ENCODE measurements around the gene FBXO5.
"Not testable (repeated sequence)": the region's sequence is repeated elsewhere in the genome, so short reads cannot be mapped to it uniquely, and the experiment has no call there.

The FBXO5 gene, protein sequence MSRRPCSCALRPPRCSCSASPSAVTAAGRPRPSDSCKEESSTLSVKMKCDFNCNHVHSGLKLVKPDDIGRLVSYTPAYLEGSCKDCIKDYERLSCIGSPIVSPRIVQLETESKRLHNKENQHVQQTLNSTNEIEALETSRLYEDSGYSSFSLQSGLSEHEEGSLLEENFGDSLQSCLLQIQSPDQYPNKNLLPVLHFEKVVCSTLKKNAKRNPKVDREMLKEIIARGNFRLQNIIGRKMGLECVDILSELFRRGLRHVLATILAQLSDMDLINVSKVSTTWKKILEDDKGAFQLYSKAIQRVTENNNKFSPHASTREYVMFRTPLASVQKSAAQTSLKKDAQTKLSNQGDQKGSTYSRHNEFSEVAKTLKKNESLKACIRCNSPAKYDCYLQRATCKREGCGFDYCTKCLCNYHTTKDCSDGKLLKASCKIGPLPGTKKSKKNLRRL

DNA sequence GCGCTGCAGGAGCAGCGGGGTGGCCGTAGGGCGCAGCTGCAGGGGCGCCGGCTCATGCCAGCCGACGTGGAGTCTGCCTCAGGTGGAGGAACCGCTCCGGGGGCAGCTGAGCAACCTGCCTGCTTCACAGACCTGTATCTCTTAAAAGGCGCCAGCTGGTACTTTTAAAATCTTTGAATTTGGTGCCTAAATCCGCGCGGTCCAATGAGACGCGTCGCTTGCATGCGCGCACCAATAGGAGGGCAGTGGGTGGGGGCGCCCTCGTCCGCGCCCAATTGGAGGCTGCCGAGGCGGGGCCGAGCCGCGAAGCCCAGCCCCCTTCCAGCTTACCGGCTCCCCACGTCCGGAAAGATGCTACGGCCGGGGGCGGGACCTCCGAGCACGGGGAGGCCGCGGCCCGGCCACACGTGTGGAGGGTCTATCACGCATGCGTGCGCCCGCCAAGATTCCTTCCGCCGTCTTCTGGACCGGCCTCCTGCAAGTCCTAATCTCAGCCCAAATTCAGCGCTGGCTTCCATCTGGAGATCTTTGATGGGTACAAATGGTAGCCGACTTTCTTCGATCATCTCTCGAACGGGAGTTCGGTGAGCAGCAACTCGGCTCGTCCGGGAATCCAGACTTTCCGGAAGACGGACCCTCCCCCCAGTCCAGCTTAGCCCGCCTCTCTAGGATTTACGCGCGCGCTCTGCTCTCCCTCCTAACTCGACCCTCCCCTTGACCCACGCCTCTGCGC, at the start of gene FBXO5:
TSS of gene FBXO5 (minus strand) at position 138 of the 733 bp plus-strand sequence. CDS start at position 56, 82 bp downstream.
- DNase-seq, result peak; percentile 98

DNA sequence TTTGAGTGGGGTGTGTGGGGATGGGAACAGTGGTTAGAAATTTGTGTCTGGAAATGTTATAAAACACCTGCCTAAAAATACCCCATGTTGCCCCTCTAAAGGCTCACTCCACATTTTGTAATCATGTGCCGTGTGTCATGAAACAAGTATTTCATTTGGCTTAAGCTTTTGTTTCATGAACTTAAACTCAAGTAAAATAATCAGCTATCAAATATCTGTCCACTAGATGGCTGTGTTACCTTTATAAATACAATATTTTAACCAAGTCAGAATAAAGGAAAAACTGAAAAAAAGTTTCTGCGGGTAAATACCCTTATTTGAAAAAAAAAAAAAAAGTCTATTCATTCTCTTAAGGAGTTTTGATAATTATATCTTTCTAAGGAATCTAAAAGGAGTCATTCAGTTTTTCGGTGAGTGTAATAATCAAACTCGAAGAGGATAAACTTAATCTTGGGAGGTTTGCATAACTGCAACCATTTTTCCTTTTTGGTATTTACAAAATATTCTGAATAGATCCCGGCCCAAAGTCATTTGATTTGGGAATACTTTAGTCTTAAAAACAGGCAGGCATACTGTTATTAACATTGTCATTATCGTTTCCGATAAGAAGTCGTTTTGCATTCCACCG, 49.5 kb upstream of the FBXO5 start:
- DNase-seq, result no peak

DNA sequence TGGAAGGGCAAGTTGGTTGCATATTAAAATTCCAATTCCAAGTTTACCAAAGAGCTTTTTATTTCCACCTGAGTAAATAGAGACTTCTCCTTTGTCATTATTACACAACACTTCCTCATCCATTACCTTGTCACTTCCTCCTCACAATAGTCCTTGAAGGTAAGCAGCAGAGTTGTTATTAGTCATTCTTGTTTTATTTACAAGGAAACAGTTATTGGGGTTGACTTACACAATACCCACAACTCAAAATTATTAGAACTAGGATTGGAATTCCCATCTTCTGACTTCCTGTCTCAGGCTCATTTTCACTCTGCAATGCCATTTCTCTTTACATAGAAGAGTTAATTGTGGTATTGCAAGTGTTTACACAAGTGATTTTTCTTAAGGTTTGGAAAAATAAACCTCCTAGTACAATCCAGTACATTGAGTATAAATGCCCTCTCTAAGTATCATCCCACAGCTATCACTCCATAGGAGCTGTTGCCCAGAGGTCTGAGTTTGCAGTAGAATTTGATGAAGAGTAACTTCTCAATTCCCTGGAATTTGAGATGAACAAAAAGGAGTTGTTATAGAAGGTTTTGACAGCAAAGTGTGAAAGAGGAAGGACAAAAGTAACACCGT, 48.6 kb upstream of the FBXO5 start:
- DNase-seq, result no peak

DNA sequence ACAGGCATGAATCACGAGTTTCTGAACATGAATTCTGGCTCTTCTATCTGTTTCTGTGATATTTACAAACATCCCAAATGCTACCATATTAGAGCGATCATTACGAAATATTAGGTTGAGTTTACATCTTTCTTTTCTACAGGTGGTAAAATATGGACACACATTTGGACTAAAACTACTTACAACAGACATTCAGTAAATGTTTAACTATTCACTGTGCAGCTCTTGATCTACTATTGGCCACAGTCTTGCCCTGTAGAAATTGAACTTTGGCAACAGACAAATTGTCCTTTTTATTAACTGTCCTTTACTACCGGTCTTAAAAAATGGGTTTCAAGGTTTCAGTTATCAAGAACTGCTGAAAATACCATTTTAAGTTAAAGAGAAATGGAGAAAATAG, 46.1 kb upstream of the FBXO5 start:
- DNase-seq, result no peak

DNA sequence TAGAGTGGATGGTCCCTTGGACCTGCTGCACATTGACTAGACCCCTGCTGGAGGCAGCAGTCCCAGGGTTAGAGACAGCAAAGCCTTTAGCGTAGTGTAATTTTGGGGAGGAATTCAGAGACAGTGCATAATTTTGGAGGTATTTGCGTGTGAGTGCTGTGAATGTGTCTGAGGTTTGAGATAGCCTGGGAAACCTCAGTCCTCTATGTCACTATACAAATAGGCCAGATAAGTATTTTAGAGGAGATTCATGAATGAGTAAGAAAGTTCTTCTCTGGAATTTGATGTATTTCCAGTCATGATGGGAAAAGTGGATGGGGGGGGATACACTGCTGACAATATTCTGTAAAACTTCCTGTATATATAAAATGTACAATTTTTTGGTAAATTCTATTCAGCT, 45.4 kb upstream of the FBXO5 start:
- no peak for DNase-seq

DNA sequence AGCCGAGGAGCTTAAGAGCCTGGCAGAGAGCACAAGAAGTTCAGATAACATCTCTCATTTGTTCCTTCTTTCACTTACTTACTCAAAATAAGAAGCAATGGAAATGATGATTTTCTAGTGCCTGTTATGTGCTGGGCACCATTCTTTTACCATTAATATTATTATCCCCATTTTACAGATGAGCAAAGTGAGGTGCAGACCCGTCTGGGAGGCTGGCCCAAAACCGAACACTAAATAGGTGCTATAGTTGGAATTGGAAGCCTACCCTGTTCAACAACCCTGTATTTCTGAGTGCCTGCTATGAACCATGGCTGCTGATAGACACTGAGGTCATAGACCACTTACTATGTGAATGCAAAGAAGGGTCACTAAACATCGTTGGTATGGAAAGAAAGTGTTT, 44.6 kb upstream of the FBXO5 start:
- no peak for DNase-seq

DNA sequence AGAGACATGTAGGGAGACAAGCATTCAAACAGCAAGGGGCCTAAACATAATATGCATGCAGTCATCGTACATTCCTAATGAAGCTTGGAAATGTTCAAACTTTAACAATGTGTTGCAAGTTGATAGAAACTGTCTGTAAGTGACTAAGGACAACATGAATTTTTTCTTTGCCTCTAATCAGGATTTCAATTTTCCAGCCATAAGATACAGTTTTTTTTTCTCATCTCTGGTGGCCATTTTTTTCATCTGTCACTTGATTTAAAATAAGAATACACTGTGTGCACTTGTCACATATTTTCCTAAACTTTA, 41.8 kb upstream of the FBXO5 start:
- no peak for DNase-seq

DNA sequence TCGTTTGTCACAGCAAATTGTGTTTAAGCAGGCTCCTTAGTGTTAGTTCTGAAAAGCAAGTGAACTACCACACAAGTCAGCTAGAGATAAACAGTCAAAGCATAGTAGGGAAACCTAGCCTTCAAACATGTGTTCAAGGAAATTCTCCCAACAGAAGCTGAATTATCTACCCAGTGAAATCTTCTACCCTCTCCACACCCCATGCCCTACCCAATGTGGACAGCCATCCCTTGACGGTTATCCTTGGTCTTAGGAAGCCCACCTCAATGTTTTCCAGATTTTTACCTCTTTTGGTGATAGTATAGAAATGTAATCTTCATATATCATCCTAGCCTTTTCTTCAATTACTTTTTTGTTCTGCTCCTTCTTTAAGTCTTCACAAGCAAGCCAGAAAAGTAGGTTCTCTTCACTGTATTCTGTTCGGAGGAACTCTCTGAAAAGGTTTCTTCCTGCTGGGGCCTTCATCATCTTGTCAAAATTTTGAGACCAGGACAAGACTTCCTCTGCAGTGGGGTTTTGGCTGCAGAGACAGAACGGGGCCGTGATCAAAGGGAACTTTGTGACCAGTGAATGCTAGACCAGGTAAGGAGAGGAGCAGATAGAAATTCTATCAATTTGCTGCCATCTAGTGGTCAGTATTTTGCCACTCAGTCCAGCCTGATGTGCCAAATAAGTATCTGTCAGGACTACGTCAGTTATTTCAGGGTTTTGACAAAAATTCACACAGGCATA, 41.3 kb upstream of the FBXO5 start:
- DNase-seq, result peak; percentile 34 to 74

DNA sequence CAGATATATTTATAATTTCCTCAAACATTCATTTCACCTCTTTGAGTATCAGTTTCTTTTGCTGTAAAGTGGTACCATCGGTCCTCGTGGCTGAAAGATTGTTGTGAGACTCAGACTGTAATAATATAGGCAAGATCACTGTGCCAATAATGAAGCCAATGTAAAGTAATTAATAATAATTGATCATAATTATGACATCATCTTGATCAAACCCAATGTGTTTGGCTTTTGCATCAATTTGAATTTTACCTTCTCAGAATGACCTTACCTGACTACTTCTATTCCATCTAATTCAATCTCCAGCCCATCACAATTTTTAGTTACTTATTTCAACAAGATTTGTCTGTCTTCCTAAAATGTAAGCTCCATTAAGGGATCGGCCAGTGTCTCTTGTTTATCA, 35.5 kb upstream of the FBXO5 start:
- no peak for DNase-seq

DNA sequence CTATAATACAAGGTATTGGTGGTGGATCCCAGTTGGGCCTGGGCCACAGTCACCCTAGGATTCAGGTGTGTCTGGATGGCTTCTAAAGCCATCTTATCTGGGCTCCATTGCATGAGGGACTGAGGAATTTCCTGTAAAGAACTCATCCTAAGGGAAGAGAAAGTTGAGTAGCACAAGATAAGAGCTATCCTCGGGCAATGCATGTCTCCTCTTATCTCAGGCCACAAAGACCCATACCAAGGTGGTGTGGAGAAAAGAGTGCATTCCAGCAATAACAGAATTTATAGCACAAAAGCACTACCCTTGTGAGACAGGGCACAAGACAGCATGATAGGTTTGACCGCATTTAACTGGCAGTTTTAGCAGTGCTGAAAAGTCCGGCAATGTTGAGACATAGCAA, 34.0 kb upstream of the FBXO5 start:
- DNase-seq, result no peak

DNA sequence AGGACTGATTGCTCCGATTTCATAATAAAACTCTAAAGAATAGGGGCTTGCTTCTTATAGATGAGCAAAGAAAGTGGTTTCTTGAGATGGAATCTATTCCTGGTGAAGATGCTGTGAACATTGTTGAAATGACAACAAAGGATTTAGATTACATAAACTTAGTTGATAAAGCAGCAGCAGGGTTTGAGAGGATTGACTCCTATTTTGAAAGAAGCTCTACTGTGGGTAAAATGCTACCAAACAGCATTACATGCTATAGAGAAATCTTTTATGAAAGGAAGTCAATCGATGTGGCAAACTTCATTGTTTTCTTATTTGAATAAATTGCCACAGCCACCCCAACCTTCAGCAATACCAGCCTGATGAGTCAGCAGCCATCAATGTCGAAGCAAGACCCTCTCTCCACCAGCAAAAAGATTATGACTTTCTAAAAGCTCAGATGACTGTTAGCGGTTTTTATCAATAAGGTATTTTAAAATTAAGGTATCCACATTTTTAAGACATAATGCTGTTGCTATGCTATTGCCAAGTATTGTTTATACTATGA, 32.3 kb upstream of the FBXO5 start:
- DNase-seq, result no peak

DNA sequence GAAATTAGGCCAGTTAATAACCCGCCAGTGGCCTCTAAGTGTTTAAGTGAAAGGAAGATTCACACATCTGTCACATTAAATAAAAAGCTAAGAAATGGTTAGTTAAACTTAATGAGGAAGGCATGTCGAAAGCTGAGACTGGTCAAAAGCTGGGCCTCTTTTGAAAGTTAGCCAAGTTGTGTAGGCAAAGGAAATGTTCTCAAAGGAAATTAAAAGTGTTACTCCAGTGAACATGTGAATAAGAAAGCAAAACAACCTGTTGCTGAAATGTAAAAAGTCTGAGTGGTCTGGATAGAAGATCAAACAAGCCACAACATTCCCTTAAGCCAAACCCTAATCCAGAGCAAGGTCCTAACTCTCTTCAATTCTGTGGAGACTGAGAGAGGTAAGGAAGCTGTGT, 30.6 kb upstream of the FBXO5 start:
- no peak for DNase-seq

DNA sequence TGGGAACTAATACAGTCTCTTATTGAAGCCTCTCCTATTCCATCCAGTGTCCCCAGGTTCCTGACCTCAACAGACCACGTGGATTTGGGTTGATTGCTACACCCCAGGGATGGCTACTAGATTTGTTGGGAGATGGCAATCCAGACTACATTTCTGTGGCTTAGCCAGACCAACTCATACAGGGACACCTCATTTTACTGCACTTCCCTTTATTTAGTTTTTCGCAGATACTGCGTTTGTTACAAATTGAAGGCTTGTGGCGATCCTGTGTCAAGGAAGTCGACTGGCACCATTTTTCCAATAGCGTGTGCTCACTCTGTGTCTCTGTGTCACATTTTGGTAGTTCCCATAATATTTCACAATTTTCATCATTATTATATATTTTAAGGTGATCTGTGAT, 30.0 kb upstream of the FBXO5 start:
- DNase-seq, result no peak

DNA sequence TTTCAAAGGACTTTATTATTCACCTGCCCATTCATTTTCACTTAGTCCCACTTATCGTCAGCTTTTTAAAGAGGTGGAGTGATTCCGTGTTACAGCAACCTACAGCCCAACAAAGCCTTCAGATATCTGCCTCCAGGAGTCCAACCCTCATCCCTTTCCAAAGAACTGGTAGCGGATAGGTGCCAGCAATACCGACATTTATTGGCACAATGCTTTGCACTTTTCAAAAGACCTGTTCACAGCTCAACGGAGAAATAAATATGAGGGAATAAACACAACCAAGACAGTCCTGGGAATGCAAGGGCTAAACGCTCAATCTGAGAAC, 20.5 kb upstream of the FBXO5 start:
- no peak for DNase-seq

DNA sequence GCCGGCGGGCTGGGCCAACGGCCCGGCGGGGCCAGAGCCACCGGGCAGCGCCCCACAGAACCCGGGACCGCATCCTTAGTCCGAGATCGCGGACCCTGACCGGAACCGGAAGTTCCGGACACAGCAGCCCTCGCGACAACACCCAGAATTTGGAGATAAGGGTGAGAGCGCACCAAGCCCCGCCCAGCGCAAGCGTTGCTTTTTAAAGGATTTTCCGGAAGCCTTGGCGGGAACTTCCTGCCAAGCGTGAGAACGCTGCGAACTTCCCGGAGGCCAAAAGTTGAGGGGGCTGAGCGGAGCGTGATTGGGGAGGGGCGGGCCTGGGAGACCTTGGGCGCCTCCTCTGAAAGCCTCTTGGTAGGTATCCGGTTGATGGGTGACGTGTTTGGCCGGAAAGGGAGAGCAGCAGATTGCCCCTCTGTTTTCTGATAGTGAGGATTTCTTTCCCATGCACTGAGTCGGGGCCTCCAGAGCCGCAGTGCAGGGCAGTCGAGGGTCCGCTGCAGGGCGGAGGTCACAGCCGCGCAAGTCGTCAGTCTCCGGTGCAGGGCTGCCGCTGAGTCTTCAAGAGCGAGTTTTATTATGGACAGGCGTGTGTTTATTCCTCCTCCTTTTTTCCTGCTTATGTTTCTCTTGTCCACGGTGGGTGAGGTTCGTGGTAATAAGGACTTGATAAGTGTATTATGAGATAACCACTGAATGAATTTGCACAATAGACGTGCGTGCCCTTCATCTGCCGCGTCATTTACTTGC, 19.9 kb upstream of the FBXO5 start, which contains the start of gene MTRF1L:
TSS of gene MTRF1L (minus strand) at position 97 of the 753 bp plus-strand sequence. CDS start at position 73, 24 bp downstream.
- DNase-seq, result peak; percentile 87 to 90

DNA sequence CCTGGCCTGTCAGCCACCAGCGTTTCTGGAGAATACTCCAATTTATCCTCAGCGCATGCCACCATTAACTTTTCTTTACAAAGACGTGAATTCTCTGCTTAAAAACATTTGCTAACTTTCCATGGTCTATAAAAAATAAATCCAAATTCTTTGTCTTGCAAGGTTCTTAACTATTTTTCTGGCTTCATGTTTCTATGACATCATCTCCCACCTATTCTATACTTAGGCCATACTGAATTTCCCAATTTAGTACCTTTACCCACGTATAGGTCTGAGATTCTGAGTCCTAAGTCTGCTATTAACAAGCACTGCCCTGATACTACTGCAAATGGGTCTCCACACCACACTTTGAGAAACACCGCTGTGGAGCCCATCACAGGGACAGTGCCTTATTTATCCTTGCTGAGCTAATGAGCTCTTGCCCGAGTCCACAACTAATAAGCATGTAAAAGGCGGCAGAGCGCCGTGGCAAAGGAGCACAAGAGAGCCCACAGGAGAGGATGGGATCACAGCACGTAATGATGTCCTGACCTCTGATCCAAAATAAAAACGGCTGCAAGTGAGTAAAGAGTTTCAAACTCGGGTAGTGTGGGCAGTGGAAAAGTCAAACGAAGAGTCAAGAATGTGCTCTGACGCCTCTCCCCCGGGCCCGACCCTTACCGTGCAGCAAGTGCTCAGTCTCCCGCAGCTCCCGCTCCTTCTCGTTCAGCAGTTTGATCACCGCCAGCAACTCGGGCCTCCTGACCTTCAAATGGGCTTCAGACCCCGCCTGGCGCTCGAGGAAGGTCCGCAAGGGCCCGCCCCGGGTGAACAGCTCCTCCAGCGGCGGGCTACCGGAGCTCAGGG, 19.1 kb upstream of the FBXO5 start:
- no peak for DNase-seq

DNA sequence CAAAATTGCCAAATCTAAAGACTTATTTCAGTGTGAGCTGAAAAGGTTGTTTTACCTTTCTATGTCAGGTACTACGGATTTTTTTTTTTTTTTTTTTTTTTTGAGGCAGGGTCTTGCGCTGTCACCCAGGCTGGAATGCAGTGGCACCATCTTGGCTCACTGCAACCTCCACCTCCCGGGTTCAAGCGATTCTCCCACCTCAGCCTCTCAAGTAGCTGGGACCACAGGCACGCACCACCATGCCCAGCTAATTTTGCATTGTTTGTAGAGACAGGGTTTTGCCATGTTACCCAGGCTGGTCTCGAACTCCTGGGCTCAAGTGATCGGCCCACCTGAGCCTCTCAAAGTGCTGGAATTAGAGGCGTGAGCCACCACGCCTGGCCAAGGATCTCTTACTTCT, 17.9 kb upstream of the FBXO5 start:
- DNase-seq, result not testable (repeated sequence)

DNA sequence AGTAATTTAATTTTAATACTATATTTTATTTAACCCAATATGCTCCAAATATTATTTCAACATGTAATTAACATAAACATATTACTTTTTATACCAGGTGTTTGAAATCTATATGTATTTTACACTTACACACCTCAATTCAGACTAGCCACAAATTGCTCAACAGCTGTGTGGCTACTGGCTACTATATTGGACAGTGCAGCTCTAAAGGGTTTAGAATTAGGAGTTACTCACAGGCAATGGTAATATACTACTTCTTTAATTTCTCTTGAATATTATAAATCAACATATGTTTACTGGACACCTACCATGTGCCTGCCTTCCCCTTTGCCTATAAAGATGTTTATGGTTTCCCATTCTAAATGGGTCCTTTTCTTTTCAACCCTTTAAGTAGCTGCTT, 17.4 kb upstream of the FBXO5 start:
- no peak for DNase-seq

DNA sequence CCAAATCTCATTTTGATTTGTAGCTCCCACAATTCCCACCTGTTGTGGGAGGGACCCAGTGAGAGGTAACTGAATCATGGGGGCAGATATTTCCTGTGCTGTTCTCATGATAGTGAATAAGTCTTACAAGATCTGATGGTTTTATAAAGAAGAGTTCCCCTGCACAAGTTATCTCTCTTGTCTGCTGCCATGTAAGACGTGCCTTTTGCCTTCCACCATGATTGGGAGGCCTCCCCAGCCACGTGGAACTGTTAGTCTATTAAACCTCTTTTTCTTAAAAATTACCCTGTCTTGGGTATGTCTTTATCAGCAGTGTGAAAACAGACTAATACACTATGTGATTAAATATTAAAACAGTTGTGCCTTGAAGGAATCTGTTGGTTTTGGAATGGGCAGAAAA, 16.7 kb upstream of the FBXO5 start:
- DNase-seq, result not testable (repeated sequence)

DNA sequence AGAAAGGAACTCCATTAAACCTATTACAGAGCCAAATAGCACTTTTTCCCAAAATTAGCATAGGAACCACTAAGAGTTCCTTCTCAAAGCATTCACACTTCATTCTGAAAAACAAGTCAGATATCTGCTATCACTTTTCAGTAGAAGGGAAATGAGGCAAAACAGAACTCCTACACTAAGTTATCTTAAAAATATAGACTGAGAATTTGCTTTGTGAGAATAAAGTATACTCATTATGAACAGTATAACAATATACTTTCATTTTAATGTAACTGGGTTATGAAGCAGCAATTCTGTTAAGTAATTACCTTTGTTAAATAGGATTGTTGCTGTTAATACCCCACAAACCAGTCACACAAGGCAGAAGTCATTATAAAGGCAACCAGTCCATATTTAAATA, 11.0 kb upstream of the FBXO5 start:
- no peak for DNase-seq

DNA sequence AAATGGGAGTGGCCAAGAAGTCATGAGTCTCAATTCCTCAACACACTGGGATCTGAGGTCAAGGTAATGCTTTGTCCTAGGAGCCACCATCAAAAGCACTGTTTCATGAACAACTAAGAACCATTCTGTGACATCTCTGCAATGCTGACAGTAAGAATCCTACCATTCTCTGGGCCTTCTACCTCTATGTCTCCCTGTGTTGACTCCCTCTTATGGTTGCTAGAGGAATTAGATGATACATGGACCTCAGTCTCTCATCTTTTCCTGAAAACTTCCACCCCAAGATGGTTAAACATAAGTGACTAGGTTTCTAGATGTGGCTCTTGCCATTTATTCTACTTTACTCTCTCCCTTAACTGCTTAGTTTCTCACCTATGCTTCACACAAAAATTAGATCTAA, 10.6 kb upstream of the FBXO5 start:
- DNase-seq, result no peak
